GM18505 (cell line): Measurements from ENCODE around the gene GPRC5B.

Experiments used
- ATAC-seq: cut with Tn5 transposase; IDR thresholded peaks from one replicate; pipeline ENCODE4 v1.9.1; 2021; ENCODE audit not compliant: unreplicated experiment
- POLR2A ChIP-seq: IDR thresholded peaks from 4 replicates; pipeline ENCODE4 v1.6.1; 2011; ENCODE audit warnings: borderline replicate concordance; ENCODE audit not compliant: insufficient read depth, insufficient read length; ENCODE audit errors: extremely low read depth

Gene GPRC5B

DNA sequence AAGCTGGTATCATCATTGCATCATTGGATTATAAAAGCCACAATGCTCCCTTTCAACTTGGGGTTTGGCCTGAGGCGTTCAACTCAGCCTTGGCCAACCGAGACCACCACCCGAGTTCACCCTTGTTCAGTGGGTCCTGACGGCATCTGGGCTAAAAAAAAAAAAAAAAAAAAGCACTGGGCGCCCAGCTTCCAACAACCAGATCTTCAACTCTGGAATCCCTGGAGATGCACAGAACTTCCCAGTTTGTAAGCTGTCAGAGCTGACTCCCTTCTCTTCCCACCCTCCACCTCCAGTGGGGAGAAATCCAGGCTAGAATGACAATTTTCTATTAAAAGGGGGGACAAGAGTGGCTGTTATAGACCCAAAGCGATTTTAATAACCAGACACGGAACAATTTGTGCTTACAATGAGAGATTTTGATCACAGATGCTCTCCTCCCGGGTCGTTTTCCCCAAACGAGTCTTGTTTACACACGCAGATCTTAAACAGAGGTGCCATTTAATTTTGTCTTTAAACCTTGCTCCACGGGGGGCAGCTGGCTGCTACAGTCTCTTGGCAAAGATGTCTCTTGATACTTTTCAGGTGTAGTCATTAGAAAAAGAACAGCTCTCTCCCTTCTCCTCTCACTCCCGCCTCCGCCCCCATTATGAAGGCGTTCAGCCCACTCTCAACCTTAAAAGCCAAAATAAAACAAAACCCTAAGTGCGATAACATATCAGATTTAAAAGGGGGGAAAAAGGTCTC is 26.9 kb downstream of the GPRC5B start:
- no peak for ATAC-seq
- no peak for TF ChIP-seq POLR2A

DNA sequence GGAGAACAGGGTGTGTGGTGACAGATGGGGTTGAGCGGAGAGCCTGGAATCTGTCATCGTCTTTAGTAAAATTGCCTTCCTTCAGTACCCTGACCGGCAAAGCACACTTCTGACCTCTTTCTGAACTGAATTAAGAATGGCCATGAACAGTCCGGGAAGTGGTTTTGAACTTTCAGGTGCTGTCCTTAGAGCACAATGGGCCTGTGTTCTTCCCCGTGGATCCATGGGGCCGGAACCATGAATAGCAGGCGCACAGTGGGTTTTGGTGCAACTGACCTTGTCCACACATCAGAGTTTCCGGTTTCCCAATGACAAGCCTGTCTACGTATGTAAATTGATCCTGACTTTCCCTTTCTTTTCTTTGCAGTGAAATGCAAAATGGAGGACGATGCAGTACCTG is 28.5 kb downstream of the GPRC5B start:
- no peak for ATAC-seq
- no peak for TF ChIP-seq POLR2A

DNA sequence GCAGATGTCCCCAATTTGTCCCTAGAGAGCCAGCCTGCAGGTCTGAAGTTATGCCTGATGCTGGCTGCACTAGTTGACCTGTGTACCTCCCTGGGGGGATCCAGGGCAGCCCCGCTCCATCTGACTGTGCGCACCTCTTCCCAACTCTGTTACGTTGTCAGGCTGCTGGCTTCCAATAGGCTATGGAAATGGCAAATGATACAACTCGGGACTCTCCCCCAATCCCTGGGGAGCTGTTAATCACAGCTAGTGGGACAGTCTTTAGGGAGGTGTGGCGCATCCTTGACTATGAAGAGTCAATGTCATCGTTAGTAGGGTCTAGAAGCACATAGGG is 30.1 kb downstream of the GPRC5B start:
- ATAC-seq = no peak
- no peak for TF ChIP-seq POLR2A

DNA sequence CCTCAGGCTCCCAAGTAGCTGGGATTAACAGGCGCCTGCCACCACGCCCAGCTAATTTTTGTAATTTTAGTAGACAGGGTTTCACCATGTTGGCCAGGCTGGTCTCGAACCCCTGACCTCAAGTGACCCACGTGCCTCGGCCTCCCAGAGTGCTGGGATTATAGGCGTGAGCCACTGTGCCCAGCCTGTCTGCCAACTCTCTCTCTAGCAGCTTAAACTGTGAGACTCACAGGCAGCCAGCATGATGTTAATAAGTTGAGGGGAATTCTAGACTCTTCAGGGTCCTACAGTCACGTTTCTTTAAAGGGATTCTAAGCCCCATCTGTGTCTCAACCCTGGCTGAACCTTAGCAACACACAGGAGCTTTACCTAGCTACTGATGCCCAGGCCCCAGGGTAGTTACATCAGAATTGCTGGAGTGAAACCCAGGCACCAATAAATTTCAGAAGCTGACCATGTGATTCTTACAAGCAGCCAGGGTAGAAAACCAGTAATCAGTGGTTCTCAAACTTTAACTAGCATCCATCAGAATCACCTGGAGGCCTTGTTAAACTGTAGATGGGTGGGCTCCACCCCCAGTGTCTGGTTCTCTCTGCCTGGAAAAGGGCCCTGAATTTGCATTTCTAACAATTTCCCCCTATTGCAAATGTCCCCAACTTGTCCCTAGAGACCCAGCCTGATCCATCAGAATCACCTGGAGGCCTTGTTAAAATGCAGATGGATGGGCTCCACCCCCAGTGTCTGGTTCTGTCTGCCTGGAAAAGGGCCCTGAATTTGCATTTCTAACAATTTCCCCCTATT is 30.7 kb downstream of the GPRC5B start:
- ATAC-seq = no peak
- no peak for TF ChIP-seq POLR2A

DNA sequence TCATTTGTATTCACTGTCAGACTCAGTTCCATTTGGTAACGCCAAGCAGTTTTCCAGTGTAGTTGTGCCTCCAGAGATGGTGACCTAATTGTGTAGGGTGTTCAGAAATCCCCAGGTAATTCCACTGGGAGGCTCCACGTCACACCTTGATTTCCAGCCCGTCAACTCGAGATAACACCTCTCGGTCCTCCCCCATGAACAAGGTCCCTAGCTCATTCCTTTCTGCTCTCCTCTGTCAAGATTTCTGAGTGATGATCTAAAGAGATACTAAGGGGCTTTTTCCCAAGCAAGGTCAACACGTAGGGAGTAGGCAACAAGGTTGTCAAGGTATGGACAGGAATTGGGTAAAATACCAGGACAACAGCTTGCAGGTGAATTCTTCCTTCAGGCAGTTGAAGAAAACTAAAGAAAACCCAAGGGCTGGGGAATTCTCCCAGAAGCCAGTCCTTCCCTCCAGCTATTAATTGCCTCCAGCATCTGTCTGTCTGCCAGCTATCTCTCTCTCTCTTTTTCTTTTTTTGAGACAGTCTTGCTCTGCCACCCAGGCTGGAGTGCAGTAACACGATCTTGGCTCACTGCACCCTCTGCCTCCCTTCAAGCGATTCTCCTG is 31.4 kb downstream of the GPRC5B start:
- no peak for ATAC-seq
- TF ChIP-seq POLR2A = no peak

DNA sequence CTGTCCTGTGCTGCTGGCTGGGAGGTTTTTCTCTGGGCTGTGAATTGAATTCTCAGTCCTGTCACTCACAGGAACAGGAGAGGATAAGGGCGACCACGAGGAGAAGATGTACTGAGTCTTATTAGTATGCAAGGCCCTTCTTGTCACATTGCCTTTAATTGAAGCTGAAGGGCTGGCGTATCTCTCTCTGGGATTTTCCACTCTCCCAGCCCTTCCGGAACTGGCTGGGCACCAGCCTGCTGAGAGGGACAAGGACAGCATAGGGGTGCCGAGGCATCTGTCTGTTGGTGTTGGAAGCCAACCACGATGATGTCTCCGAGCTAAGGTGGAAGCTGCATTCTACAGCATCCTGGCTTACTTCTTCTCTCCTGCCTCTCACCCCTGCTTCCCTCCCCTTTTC is 33.2 kb downstream of the GPRC5B start:
- ATAC-seq = no peak
- TF ChIP-seq POLR2A = no peak

DNA sequence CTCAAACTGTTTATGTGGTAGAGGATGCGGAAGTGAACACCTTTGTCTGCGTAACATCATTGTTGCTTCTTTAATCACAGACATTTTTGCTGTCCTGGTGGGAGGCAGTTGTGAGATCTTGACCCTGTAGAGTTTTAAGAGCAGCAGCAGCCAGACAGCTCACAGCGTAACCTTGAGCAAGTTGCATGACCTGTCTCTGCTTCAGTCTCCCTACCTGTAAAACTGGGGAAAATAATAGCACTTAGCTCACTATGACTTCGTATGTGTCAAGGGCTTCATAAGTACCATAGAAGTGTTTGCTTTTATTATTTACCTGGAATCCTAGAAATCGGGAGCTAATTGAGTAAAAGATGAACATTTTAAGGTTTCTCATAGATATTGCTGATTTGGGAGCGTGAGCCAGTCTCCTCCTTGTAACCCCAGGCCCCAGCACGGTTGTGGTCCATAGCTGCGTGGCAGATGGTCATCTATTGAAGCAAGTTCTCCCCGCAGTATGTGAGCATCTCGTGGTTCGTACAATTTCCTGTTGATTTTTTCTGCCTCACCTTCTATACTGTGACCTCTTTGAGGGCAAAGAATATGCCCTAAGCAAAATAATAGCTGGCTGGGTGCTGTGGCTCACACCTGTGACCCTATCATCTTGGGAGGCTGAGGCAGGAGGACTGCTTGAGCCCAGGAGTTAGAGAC is 34.4 kb downstream of the GPRC5B start:
- no peak for ATAC-seq
- TF ChIP-seq POLR2A = no peak

DNA sequence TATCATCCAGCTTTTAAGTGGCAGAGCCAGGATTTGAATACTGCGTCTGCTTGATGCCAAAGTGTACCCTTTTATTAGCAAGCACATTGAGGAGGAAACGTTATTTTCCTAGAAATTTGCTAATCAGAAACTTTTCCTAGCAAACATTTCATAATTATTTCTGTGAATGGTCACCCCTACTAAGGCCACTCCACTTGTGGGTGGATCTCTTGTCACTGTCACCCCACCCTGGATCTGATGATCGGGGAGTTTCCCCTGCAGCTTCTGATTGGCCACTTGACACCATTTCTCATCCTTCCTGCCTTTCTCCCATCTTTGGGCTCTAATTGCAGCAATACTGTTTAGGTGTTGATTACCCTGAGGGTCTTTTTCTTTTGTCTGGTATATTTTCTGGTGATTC is 35.9 kb downstream of the GPRC5B start:
- no peak for ATAC-seq
- no peak for TF ChIP-seq POLR2A

DNA sequence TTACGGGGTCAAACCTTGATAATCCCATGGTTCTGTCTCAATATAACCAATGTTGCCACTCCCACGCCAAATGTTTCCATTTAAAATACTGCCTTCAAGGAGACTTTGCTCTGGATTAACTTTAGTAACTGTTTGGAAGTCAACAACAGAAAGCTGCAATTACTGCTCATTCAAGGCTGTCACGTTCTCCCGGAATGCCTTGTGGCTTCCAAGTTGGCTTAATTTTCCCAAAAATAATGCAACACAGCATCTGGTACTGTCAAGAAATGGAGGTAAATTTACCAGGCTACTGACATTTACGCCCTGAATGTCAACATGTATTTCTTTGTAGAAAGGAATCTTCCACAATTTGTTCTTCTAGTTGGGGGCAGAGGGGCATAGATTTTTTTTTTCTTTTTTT is 38.2 kb downstream of the GPRC5B start:
- no peak for TF ChIP-seq POLR2A
- no peak for ATAC-seq

DNA sequence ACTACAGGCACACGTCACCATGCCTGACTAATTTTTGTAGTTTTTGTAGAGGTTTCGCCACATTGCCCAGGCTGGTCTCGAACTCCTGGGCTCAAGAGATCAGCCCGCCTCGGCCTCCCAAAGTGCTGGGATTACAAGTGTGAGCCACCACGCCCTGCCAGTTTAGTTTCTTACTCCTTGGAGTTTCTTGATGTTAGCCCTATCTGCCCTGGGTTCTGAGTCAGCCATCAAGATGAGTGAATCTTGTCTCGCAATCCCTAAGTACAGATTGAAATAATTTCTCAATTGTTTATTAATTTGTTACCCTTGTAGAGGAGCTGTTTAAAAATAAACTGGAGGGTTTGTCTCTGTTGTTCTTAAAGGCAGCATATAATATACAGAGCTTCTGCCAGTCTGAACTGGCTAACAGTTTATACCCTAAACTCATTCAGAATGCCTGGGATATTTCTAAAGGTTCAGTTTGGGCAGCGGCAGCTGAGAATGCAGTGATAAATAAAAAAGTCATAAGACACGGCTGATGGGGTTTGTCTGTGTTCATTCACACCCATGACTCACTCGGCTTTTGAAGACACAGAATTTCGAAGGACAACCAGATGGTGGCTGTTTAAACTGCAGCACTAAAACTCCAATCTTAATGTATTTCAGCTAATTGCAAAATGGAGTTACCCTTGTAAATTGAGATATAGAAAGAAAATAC is 39.6 kb downstream of the GPRC5B start:
- ATAC-seq = no peak
- no peak for TF ChIP-seq POLR2A

DNA sequence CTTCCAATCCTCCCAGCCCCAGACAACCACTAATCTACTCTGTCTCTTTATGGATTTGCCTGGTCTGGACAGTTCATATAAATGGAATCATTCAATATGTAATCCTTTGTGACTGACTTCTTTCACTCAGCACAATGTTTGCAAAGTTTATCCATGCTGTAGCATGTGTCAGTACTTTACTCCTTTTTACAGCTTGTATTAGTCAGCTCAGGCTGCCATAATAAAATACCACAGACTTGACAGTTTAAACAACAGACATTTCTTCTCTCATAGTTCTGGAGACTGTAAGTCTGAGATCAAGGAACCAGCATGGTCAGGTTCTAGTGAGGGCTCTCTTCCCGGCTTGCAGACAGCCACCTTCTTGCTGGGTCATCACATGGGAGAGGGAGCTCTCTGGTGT is 41.3 kb downstream of the GPRC5B start:
- ATAC-seq = no peak

DNA sequence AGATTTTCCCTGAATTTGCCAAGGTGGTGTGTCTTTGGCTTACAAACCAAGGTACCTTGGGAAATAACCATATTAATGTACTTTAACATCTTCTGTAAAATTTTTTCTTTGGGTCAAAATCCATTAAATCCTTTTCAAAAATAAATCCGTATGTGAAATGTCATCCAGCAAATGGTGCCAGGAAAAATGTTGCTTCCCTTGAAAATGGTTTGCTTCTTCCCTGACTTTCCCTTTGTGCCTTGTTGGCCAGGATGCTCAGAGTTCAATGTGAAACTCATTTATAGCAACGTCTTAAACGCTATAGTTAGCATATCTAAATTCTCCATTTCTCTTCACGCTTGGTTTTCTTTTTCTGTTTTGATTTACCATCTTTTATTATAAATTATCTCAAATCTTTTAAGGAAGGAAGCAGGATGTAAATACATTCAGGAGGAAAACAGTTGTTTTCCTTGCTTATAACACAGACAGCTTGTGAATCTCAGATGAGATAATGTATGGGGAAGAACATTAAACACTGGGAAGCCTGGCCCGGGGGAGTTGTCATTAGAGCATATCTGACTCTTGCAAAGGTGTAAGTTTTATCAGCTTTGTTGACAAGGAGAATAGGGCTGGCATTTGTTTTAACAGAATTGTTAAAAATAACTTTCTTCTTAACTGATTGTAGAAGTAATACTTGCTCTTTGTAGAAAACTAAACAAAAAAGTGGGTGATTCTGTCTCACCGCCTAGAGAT is 42.1 kb downstream of the GPRC5B start:
- no peak for ATAC-seq
- no peak for TF ChIP-seq POLR2A

More for the DNA sequence above, 41.3 kb downstream of the GPRC5B start:
- no peak for TF ChIP-seq POLR2A
